Neural cell (in vitro differentiated cells): ENCODE data around the gene MAVS. TPM values are rescaled to one million over a fixed set of nuclear protein-coding genes. Genes with fewer than 3 reads are reported as not detected.

Experiments
- H2AFZ ChIP-seq: fragments of 200-600, 300-800 bp; sonication (generic), shearing (Covaris generic); 2 replicates; pipeline ENCODE4 v1.6.0; 2014; ENCODE audit warnings: low read depth, mild to moderate bottlenecking, antibody characterized with exemption, low read length, moderate library complexity
- H3F3A ChIP-seq: fragments of 200-600 bp; shearing (Covaris generic); 2 replicates; pipeline ENCODE4 v1.6.1; 2016; ENCODE audit warnings: mild to moderate bottlenecking, moderate library complexity, mixed read lengths, antibody characterized with exemption, low read length; ENCODE audit not compliant: insufficient read depth, poor library complexity, severe bottlenecking
- H3K27ac ChIP-seq: fragments of 200-600, 300-800 bp; sonication (generic), shearing (Covaris generic); 2 replicates; pipeline ENCODE4 v1.5.1; 2014; ENCODE audit warnings: mild to moderate bottlenecking, low read length, moderate library complexity
- H3K27me3 ChIP-seq: fragments of 300-800, 200-600 bp; sonication (generic), shearing (Covaris generic); 2 replicates; pipeline ENCODE4 v1.6.0; 2014; ENCODE audit warnings: mild to moderate bottlenecking, low read depth, low read length, moderate library complexity; ENCODE audit not compliant: insufficient read depth
- H3K36me3 ChIP-seq: fragments of 300-800, 200-600 bp; sonication (generic), shearing (Covaris generic); 2 replicates; pipeline ENCODE4 v1.5.1; 2014; ENCODE audit warnings: mild to moderate bottlenecking, antibody characterized with exemption, low read length, moderate library complexity; ENCODE audit not compliant: insufficient read depth
- H3K4me2 ChIP-seq: fragments of 300-800, 200-600 bp; sonication (generic), shearing (Covaris generic); 2 replicates; pipeline ENCODE4 v1.6.0; 2014; ENCODE audit warnings: mild to moderate bottlenecking, low read length
- H3K4me3 ChIP-seq: fragments of 300-800, 200-600 bp; sonication (generic), shearing (Covaris generic); 2 replicates; pipeline ENCODE4 v1.5.1; 2014; ENCODE audit warnings: mild to moderate bottlenecking, low read length, moderate library complexity
- H3K79me2 ChIP-seq: fragments of 200-600 bp; shearing (Covaris generic); replicated peaks from 2 replicates; pipeline ENCODE4 v1.6.0; 2014; ENCODE audit warnings: mild to moderate bottlenecking, low read length, moderate library complexity; ENCODE audit not compliant: insufficient read depth
- H3K9ac ChIP-seq: fragments of 300-800, 200-600 bp; sonication (generic), shearing (Covaris generic); 2 replicates; pipeline ENCODE4 v1.6.1; 2016; ENCODE audit warnings: mild to moderate bottlenecking, low read length, mixed read lengths
- H3K9me2 ChIP-seq: fragments of 200-600 bp; shearing (Covaris generic); 2 replicates; pipeline ENCODE4 v1.6.1; 2016; ENCODE audit warnings: mild to moderate bottlenecking, low read length, mixed read lengths; ENCODE audit not compliant: insufficient read depth
- H3K9me3 ChIP-seq: fragments of 200-600, 300-800 bp; sonication (generic), shearing (Covaris generic); 2 replicates; pipeline ENCODE4 v1.6.1; 2016; ENCODE audit warnings: mild to moderate bottlenecking, mixed run types, low read length, moderate library complexity, mixed read lengths
- H4K20me1 ChIP-seq: fragments of 200-600 bp; shearing (Covaris generic); 2 replicates; pipeline ENCODE4 v1.6.1; 2016; ENCODE audit warnings: mild to moderate bottlenecking, mixed run types; ENCODE audit not compliant: insufficient read depth
- EP300 ChIP-seq: fragments of 450-650 bp; conservative IDR thresholded peaks from 2 replicates; pipeline ENCODE4 v1.6.1; 2014; ENCODE audit warnings: antibody characterized with exemption, mild to moderate bottlenecking, moderate library complexity; ENCODE audit not compliant: poor library complexity, severe bottlenecking
- EZH2 ChIP-seq: fragments of 200-600, 300-800 bp; shearing (Covaris generic), sonication (generic); IDR thresholded peaks from 2 replicates; pipeline ENCODE4 v1.6.1; 2014; ENCODE audit warnings: antibody characterized with exemption, low read length, borderline replicate concordance, mild to moderate bottlenecking; ENCODE audit not compliant: insufficient read depth, poor library complexity, severe bottlenecking
- MXI1 ChIP-seq: fragments of 450-650 bp; conservative IDR thresholded peaks from 2 replicates; pipeline ENCODE4 v1.6.1; 2014; ENCODE audit warnings: antibody characterized with exemption, mild to moderate bottlenecking; ENCODE audit not compliant: poor library complexity, severe bottlenecking
- POLR2AphosphoS5 ChIP-seq: IDR thresholded peaks from 2 replicates; pipeline ENCODE4 v1.6.1; 2012
- RAD21 ChIP-seq: fragments of 450-650 bp; conservative IDR thresholded peaks from 2 replicates; pipeline ENCODE4 v1.6.1; 2014; ENCODE audit warnings: antibody characterized with exemption, mild to moderate bottlenecking, moderate library complexity
- REST ChIP-seq: IDR thresholded peaks from 2 replicates; pipeline ENCODE4 v1.6.1; 2012; ENCODE audit warnings: borderline replicate concordance
- SMC3 ChIP-seq: fragments of 450-650 bp; conservative IDR thresholded peaks from 2 replicates; pipeline ENCODE4 v1.6.1; 2014; ENCODE audit warnings: antibody characterized with exemption, mild to moderate bottlenecking, moderate library complexity; ENCODE audit not compliant: poor library complexity
- TAF1 ChIP-seq: IDR thresholded peaks from 2 replicates; pipeline ENCODE4 v1.6.1; 2012; ENCODE audit warnings: low read depth
- polyA plus RNA-seq: library from polyadenylated mRNA; depleted of rRNA; stranded (reverse); fragments of >200 nt; gene quantifications from 2 replicates; pipeline ENCODE4 v1.2.3, GENCODE V29; 2014
- TF ChIP-seq, protein P1 (sequence below): fragments of 450-650 bp; IDR thresholded peaks from 2 replicates; pipeline ENCODE4 v1.5.1; 2014; ENCODE audit warnings: antibody characterized with exemption, mild to moderate bottlenecking, moderate library complexity; ENCODE audit not compliant: poor library complexity, severe bottlenecking

MAVS gene
- polyA plus RNA-seq, 1 donor from 2014 or later: 5.4 TPM

- Histone ChIP-seq H3K27ac (no peak overlapping the region), H3K9me3 (no peaks in the 10 kb centered on the region), H3K27me3 (no peaks in the 10 kb centered on the region), H3K9ac (no peak overlapping the region), H3F3A (no peaks in the 10 kb centered on the region), H3K4me3 (no peak overlapping the region), H2AFZ (no peak overlapping the region), H3K9me2 (no peaks in the 10 kb centered on the region), H3K79me2 (no peaks in the 10 kb centered on the region), H3K4me2 (no peak overlapping the region), H4K20me1 (no peaks in the 10 kb centered on the region), H3K36me3 (no peaks in the 10 kb centered on the region)
- TF ChIP-seq POLR2AphosphoS5: no peak
- TF ChIP-seq TAF1: no peak
- no peak for TF ChIP-seq SMC3
- no peak for TF ChIP-seq RAD21
- TF ChIP-seq, protein P1, sequence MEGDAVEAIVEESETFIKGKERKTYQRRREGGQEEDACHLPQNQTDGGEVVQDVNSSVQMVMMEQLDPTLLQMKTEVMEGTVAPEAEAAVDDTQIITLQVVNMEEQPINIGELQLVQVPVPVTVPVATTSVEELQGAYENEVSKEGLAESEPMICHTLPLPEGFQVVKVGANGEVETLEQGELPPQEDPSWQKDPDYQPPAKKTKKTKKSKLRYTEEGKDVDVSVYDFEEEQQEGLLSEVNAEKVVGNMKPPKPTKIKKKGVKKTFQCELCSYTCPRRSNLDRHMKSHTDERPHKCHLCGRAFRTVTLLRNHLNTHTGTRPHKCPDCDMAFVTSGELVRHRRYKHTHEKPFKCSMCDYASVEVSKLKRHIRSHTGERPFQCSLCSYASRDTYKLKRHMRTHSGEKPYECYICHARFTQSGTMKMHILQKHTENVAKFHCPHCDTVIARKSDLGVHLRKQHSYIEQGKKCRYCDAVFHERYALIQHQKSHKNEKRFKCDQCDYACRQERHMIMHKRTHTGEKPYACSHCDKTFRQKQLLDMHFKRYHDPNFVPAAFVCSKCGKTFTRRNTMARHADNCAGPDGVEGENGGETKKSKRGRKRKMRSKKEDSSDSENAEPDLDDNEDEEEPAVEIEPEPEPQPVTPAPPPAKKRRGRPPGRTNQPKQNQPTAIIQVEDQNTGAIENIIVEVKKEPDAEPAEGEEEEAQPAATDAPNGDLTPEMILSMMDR: no peak
- no peak for TF ChIP-seq REST
These were observed 42.3 kb upstream of the MAVS start for GRCh38 chr20:3804254-3804751.

- Histone ChIP-seq H3K36me3 (no peaks in the 10 kb centered on the region), H3K4me2 (no peak overlapping the region), H3K27ac (no peak overlapping the region), H3K4me3 (no peak overlapping the region), H3F3A (no peaks in the 10 kb centered on the region), H2AFZ (no peak overlapping the region), H4K20me1 (no peaks in the 10 kb centered on the region), H3K9ac (no peak overlapping the region), H3K27me3 (no peaks in the 10 kb centered on the region), H3K9me3 (no peaks in the 10 kb centered on the region), H3K79me2 (no peaks in the 10 kb centered on the region), H3K9me2 (no peaks in the 10 kb centered on the region)
- TF ChIP-seq, protein P1: no peak
- TF ChIP-seq POLR2AphosphoS5: no peak
- TF ChIP-seq SMC3: no peak
- no peak for TF ChIP-seq REST
- TF ChIP-seq EP300: no peak
- no peak for TF ChIP-seq EZH2
- TF ChIP-seq TAF1: no peak
- no peak for TF ChIP-seq MXI1
- no peak for TF ChIP-seq RAD21
These were observed 41.9 kb upstream of the MAVS start for GRCh38 chr20:3804781-3805180.
